Stimulated activated CD8-positive, alpha-beta memory T cell treated with anti-CD3 and anti-CD28 coated beads, Interleukin-7, amount 100 ng/mL, for 1 hour (primary cell): ENCODE measurements around the gene EME2.
"Not testable (repeated sequence)": the region's sequence is repeated elsewhere in the genome, so short reads cannot be mapped to it uniquely, and the experiment has no call there.

ENCODE experiments used
- DNase-seq, 2 donors: peaks; one replicate each; pipeline ENCODE4 v3.0.0-alpha.2; 2020; ENCODE audit warnings: low read depth in 2 of 2

EME2 gene

GRCh38 chr16:1791256-1791942 lies 18.8 kb downstream of the EME2 start:
- DNase-seq, result no peak

DNA sequence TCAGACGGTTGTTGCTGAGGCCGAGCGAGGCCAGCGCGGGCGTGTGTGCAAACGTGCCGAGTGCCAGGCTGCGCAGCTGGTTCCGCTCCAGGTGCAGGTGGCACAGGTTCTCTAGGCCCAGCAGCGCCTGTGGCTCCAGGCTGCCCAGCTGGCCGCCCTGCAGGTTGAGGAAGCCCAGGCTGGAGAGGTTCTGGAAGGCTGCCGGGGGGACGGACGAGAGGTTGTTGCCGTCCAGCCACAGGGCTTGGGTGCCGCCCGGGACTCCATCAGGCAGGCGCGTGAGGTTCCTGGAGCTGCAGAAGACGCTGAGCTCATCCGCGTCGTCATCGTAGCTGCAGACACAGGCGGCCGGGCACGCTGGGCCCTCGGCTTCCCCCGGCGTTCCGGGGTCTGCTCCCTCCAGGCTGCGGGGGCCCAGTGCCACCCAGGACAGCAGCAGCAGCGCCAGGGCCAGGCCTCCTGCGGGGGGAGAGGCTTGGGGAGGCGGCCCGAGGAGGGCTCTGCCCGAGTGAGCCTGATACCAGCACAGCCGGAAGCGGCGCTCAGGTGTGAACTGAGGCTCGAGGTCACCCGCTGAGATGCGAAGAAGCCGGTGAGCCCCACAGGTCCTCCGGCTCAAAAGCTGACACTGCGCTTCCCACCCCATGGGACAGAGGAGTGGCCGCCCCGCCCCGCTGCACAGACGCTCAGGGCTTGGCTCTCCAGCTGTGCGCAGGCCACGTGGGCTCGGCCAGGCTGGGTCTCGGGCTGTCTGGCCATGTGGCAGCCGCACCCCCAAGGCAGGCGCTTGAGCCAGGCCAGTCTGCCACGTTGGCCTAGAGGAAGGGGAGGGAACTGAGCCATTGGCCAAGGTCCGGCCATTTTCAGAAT lies 19.6 kb downstream of the EME2 start:
- no peak for DNase-seq

DNA sequence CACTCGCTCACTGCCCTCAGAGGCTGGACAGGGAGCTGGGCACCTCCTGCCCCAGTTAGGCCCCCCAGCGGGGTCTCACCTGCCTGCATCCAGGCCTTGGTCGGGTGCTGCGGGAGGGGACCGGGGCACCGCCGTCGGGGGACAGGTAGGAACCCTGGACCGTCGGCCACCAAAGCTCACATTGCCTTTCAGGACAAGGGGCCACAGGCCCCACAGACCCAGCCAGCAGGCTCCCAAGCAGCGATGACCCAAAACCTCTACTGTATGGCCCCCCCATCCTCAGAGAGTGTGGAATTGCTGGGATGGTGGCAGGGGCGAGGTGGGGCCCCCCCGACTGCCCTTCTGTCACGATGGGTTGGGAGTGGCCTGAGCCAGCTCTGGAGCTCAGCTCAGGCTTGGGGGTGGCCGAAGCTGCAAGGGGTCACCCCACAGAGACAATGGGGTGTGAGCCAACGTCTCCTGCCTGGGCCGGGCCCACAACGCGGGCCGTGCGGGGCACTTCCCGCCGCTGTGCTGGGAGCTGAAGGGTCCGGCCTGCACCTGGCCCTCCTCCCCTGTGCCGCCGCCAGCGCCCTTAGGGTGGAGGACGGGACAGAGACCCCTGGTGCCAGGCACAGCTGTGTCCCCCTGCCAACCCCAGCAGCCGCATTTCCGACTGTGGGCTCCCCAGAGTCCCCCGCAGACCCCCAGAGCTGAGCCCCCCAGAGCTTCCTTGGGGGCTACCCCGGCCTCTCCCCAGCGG lies 20.4 kb downstream of the EME2 start:
- no peak for DNase-seq

GRCh38 chr16:1793578-1794220 lies 21.1 kb downstream of the EME2 start, which contains the start of gene IGFALS:
Gene IGFALS, minus strand, starts transcription at chr16:1793705. Its CDS starts 53 bp downstream, at chr16:1793652.
- no peak for DNase-seq

DNA sequence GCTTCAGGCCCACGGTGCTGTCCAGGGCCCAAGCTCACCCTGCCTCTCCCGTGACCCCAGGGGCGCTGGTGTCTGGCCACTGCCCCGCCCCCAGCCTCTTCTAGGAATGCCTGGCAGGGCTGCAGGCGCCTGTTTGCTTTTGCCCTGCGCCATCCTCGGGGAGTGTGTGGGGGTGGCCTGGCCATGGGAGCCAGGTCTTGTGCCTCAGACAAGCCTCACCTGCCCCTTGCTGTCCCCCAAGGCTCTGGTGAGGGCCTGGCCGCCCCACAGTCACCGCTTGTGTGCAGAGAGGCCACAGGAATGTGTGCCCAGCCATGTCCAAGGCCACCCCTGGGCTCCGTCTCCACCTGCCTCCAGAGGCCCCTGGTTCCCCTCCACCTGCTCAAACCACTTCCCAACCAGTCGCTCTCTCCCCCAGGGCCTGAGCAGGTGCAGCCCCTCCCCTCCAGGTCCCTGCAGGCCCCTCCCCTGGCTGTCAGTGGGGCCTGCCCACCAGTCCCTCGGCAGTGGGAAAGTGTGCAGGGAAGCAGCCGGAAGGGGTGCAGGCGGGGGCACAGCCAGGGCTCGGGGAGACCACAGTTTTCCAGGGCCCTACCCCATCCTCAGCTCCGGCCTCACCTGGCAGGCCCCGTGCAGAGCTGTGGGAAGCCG lies 21.7 kb downstream of the EME2 start:
- no peak for DNase-seq

DNA sequence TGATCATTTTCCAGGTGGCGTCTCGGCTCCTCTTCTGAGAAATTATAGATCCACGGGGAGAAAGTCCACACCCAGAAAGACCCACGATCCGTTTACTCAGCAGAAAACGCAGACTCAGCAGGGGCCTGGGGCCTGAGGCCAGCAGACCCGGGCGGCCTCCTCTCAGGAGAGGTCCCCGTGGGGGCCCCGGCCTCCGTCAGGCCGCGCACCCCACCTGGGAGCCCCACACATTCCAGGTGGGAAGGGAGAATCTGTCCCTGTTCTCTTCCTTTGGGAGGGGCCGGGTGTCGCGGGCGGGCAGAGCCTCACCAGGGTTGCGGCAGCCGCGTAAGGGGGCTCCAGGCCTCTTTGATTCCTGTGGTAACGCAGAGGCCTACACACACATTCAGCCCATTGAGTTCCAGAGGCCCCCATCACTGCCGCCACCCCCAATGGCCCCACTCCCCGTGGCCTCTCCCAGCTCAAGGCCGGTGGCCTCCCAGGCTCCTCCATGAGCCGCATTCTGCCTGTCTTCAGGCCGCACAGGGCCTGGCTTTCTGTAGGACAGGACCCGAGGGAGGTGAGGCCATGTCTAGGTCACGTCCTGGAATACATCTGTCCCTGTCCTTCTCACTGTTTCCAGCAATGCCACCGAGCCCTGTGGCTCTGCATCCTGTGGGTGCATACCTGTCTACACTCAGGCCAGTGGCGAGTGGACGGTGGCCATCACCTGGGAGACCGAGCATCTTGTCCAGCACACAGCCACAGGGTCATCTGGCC lies 22.5 kb downstream of the EME2 start:
- no peak for DNase-seq

DNA sequence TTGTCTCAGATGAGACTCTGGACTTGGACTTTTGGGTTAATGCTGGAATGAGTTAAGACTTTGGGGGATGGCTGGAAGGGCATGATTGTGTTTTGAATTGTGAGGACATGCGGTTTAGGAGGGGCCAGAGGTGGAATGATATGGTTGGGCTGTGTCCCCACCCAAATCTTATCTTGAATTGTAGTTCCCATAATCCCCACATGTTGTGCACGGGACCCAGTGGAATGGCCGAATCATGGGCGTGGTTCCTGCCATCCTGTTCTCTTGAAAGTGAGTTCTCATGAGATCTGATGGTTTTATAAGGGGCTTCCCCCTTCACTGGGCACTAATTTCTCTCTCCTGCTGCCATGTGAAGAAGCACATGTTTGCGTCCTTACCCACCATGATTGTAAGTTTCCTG lies 26.7 kb downstream of the EME2 start:
- DNase-seq, result not testable (repeated sequence)

GRCh38 chr16:1800701-1801100 lies 28.1 kb downstream of the EME2 start:
- DNase-seq, result no peak

DNA sequence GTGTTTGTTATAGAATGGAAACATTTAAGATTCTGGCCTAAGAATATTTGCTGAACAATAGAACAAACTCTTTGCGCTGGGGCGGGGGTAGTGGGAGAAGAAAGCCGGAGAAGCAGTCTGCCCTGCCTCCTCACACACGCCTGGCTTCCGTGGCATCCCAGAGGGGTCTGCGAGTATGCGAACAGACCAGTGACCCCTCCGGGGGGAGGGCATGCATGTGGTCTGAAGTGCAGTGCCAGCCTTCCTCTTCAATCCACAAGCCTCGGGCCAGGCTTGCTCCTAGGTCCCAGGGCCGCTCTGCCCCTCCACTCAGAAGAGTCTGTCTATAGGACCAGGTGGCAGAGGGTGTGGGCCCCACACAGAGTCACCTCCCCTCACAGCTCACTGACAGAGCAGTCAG lies 35.0 kb downstream of the EME2 start:
- no peak for DNase-seq

DNA sequence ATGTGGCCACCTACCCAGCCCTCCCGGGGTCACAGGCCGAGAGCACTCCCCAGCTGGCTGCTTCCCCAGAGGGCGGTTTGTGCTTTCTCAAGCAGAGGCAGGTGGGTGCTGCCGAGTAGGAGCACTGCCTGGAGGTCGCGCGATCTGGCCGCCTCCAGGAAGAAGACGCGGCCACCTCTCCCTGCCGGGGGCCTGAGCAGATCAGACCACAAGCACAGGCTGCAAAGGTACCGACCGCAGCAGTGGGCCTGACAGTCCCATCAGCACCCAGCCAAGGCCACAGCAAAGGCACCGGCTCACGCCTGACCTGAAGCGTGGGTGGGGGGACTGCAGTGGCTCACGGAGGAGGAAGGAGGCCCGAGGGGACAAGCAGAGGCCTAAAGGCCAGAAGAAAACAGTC lies 36.1 kb downstream of the EME2 start:
- no peak for DNase-seq

DNA sequence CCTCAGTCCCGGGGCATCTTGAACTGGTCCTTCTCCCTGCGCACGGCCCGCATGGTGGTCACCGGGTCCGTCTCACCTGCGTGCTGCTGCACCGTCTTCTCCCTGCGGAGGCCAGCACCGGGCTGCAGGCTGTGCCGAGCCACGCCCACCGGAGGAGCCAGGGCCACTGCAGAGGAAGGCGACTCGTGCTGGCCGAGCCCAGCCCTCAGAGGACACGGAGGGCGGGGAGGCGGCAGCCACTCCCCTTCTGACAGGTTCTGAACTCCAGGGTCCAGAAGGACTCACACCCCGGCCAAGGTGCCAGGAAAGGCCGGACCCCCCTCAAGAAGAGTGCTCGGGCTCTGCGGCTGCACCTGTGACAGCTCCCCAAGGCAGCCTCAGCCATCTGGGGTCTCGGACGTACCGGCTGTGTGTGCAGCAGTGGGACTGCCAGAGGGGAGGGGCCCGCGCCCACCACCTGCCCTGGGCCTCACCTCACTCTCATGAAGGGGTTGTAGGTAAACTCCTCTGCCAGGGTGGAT lies 36.7 kb downstream of the EME2 start:
- DNase-seq, result no peak

DNA sequence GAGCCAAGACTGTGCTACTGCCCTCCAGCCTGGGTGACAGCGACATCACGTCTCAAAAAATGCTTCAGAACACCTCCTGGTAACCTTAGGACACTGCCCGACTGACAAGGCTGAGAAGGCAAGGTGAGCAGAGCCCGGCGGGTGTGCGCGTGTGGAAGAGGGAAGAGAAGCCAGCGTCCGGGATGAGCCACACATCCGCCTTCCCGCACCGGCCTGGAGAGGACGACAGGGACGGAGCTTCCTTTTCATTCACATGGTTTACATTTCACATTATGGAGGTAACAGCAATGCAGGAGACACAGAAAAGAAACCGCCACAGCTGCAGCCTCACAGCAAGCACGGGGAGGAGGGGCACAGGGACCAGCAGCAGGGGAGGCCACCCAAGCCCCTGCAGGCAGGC lies 37.5 kb downstream of the EME2 start:
- no peak for DNase-seq

DNA sequence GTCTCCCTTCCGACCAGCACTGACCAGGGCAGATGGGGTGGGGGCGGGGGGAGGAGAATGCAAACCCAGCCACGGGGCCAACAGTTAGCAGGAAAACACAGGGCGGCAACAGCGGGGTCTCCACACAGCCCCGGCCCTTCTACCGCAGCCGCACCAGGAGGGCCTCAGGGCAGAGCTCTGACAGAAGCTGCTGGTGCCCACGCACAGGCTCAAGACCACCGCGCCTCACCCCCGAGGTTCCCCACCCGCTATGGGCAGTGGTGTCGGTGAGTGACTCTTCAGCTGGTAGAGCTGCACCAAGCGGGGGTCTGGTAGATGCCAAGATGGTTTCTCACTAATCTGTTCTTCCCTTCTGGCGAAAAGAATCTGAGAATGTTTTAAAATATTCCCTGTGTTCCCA lies 37.9 kb downstream of the EME2 start:
- DNase-seq, result no peak

DNA sequence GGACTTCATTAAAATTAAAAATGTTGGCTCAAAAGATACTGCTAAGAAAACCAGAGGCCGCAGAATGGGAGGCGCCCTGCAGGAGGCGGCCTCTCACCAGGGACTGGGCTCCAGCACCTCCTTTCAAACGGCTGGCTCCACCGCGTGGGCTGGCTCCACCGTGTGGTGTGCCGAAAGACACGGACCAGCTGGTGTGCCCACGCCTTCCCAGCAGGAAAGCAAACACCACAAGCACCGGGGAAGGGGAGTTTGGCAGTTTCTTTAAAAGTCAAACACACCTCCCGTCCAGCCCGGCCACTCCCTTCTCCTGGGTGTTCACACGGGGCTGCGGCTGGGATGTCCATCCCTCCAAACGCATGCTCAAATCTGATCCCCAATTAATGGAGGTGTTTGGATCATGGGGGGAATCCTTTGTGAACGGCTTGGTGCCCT lies 40.1 kb downstream of the EME2 start:
- DNase-seq, result no peak

GRCh38 chr16:1815461-1815860 lies 42.9 kb downstream of the EME2 start:
- no peak for DNase-seq

DNA sequence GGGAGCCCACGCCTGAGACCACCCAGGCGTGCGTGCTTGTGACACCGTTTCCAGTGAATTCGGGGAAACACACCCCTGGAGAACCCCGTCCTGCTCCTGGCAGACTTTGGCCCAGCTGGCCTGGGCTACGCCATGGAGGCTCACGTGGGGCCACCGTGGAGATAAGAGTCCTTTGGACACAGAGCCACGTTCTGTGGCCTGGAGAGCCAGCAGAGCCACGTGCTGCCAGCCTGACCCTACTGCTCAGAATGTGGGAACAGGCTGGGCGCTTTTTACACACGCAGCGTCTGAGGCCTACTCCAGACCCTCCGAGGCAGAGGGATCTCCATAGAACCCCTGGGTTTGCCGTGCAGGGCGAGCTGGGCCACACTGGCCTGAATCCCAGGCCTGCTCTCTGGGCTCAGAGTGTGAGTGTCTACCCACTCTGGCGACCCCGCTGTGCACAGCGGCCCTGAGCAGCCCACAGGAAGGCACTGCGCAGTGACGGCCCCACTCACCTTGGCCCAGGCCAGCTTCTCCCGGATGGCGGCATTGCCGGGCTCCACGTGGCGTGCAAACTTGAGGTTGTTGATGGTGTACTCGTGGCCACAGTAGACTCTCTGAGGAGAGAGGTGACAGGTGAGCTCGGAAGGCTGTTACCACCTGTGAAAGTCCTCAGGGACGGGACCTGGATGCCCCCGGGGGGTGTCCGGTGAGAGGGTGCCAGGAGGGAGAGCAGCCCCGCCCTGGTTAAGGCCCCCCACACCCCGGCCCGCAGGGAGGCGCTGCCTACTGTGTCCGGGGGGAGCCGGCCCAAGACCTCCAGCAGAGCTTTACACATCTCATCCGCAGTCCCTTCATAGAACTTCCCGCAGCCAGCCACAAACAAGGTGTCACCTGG lies 44.0 kb downstream of the EME2 start:
- DNase-seq, result no peak

DNA sequence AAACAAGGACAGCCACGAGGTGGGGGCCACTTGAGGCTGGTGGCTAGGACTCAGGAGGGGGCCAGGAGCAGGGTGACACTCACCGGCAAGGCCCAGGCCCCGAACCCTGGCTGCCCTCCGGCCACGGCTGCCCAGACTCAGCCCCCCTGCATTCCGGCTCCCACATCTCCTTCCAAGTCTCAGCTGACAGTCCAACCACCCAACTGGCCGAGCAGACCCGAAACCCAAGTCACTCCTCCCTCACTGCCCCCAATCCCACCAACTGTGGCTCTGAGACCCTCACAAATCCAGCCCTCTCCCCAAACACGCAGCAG lies 44.6 kb downstream of the EME2 start:
- no peak for DNase-seq

DNA sequence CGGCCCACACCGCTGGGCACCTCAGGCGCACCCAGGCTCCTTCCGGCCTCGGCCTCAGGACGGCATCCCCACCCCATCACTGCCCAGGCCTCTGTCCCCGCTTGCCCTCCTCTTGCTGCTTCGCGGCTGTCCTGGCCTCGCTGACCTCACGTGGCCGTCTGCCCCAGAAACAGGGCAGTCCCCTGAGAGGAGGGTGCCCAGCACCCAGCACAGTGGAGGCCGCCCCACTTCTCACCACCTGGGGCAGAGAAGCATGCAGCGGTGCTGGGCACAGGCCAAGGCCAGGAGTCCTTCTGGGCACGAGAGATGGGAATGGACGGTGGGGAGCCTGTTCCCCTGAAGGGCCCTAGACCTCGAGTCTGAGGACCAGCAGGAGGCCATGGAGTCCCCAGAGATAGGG lies 45.1 kb downstream of the EME2 start:
- DNase-seq, result no peak

DNA sequence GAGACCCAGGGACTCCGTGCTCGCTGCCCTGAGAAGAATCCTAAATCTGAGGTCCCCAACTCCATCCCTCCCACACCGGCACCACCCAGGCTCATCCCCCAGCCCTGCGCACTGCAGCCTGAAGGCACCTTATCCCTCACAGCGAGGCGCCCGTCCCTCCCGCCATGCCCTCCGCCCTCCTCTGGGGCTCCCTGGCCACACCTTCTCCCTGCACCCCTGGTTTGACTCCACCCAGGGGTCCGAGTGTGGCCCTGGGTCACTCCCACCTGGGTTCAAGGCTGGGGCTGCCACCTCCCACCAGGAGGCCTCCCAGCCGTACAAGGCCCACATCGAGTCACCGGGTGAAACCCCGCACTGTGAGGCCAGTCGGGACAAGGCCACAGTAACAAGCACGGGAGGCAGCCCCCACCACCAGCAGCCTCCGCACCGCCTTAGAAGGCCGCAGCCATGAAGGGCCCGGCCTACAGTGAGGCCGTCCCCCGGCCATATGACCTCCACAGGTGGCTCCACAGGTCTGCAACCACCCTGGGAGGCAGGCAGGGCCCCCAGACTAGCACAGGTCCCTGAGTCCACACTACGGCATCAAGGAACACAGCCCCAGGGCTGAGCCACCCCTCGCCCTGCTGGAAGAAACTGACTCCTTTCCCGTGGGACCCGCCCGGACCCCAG lies 45.7 kb downstream of the EME2 start:
- DNase-seq, result no peak
